Stimulated activated CD8-positive, alpha-beta memory T cell treated with anti-CD3 and anti-CD28 coated beads, Interleukin-7, amount 100 ng/mL, for 1 hour (primary cell): ENCODE results near the gene GPC6.

ENCODE experiments used
- DNase-seq, 2 donors: peaks; one replicate each; pipeline ENCODE4 v3.0.0-alpha.2; 2020; ENCODE audit warnings: low read depth in 2 of 2

GPC6 gene

GRCh38 chr13:93368718-93369117, 142.1 kb downstream of the GPC6 start:
- DNase-seq, result no peak

GRCh38 chr13:93372856-93373255, 146.2 kb downstream of the GPC6 start:
- DNase-seq, result no peak

- no peak for DNase-seq
These were observed 148.9 kb downstream of the GPC6 start for GRCh38 chr13:93375491-93375890.

GRCh38 chr13:93377196-93377595, 150.6 kb downstream of the GPC6 start:
- DNase-seq, result no peak

DNA sequence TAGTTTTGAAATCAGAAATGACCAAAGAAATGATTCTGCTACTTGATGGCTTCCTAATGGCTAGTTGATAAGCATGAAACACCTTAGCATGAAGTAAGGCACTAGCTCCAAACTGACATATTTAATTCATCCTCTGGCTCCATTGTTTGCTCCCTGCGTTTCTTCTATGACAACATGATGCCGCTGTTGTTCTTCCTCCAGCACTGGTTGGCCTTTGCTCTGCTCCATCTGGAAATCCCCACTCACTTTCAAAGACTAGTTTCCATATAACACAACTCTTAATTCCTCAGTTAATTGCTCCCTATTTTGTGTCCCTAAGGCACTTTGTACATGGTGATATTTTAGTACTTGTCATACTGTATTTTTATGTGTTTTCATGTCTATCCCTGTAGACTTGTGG, 151.6 kb downstream of the GPC6 start:
- DNase-seq, result no peak

GRCh38 chr13:93386116-93386515, 159.5 kb downstream of the GPC6 start:
- no peak for DNase-seq

- DNase-seq, result no peak
These were observed 162.1 kb downstream of the GPC6 start for GRCh38 chr13:93388701-93389100.

GRCh38 chr13:93397619-93398018, 171.0 kb downstream of the GPC6 start:
- no peak for DNase-seq

- DNase-seq, result no peak
These were observed 171.8 kb downstream of the GPC6 start for GRCh38 chr13:93398167-93399035.

GRCh38 chr13:93399212-93399611, 172.6 kb downstream of the GPC6 start:
- no peak for DNase-seq

DNA sequence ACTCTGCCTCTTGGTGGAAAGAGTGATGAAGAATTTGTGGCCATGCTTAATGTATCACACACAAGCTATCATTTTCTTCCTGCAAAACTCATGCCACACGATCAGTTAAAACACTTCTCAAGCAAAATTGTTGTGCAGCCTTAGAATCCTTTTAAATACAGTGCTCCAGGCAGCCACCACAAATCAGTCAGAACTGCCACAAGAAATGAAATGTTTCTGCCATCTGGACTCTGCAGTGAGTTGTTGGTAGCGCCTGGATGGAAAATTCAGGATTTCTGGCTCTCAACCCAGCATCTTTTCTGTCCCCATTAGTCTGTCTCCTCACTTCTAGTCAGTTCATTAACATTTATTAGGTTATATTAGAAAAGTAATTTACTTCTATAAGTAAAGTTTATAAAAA, 179.5 kb downstream of the GPC6 start:
- no peak for DNase-seq

- no peak for DNase-seq
These were observed 180.9 kb downstream of the GPC6 start for GRCh38 chr13:93407551-93407950.

DNA sequence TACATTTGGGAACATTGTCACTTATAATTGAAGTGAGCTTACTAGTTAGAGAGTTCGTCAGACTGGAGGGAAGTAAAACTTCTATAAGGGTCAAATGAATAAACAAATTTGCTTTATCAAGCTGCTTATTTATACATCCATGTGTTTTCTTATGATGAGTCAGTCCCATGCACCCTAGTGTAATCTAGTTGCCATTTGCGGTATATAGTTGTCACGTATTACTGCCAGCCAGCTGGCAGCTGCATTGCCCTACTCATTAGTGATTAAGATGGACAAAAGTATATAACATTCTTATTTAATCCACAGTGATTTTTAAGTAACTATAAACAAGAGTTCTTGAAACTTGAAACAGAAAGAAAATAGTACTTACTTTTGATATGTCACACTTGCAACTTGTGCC, 182.4 kb downstream of the GPC6 start:
- no peak for DNase-seq

DNA sequence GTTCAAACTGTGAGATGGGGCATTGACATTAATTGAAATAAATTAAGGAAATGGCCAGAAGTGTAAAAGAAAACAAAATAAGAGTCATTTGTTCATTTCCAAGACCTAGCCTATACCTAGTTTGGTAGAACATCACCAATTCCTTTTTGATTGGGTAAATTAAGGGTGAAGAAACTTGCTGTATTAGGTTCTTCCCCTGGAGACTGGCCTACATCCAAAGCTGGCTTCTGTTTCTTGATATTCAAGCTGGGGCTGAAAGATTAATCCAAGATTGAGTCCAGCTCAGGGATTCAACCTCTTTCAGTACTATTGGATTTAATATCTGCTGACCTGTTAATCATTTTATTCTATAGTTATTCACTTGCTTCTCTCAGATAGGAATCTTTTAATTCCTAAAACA, 183.2 kb downstream of the GPC6 start:
- DNase-seq, result no peak

- DNase-seq, result no peak
These were observed 184.6 kb downstream of the GPC6 start for GRCh38 chr13:93411186-93411680.

DNA sequence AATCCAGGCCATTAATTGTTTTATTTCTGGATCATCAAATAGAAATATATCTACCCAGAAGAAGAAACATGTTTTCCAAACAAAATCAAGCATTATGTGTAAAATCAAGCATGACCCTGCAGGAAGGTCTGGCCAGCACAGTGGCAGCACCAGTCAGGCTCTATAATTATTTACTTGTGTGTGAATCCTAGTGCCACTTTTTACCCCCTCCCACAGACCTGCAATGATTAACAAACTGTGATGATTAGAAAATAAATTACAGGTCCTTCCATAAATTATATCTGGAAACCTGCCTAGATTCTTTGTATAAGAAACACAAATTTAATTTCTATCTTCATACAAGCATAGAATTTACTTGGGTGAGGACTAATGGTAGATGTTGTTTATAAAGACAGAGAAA, 186.1 kb downstream of the GPC6 start:
- no peak for DNase-seq

DNA sequence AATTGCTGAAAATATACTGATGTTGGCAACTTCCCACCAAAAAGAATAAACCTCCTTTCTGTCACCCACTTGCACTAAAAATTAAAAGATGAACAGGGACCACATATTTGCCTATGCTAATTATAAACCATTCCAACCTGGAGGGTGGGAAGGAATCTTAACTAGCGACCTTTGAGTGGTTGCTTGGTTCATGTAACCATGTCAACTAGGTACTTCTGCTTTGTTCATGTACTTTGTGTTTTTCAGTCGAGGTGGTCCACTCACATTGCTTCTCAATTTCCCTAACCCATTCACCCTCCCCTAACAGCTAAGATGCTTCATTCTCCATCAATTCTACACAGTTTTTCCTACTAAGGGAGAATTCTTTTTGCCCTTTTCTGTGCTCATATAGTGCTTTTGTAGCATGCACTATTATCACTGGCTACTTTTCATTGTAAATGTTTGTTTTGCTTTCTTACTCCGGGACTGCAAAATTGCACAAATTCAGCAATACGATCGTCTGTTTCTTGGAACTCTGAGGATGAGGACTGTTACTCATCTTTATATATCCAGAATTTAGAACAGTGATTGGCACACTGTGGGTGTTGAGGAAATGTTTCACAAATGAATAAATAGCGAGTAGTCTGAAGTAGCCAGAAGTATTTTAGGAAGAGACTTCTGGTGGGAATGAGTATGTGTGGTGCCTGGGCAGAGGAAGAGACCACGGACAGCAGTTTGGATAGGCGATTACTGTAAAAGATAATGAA, 187.5 kb downstream of the GPC6 start:
- no peak for DNase-seq

DNA sequence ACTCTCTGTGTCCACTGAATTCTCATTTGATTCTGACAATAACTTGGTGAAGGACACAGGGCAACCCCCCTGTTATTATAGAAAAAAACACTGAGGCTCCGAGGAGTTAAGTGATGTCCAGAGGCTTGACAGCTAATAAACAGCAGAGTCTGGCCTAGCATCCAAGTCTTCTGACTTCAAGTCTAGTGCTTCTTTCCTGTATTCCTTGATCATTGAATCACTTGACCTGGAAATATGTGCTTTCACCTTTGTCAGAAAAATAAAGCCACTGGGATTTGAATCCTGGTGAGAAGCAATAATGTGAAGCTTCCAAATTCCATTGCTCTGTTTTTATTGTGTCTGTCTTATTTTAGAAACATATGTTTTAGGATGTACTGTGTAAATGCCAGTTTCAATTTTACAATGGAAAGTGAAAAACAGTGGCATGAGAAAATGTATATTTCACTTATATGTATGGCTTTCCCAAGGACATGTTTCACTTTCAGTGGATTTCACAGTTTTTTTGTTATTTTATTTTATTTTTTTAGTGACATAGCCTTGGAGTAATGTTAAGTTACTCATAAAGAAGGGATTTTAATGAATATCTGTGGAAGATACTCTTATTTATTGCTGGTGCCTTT, 190.2 kb downstream of the GPC6 start:
- no peak for DNase-seq

DNA sequence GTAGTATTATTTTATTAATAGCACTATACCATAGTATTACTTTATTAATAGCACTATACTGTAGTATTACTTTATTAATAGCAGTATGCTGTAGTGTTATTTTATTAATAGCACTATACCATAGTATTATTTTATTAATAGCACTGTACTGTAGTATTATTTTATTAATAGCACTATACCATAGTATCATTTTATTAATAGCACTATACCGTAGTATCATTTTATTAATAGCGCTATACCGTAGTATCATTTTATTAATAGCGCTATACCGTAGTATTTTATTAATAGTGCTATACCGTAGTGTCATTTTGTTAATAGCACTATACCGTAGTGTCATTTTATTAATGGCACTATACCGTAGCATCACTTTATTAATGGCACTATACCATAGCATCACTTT, 191.8 kb downstream of the GPC6 start:
- DNase-seq, result no peak

GRCh38 chr13:93420206-93420605, 193.6 kb downstream of the GPC6 start:
- DNase-seq, result no peak

DNA sequence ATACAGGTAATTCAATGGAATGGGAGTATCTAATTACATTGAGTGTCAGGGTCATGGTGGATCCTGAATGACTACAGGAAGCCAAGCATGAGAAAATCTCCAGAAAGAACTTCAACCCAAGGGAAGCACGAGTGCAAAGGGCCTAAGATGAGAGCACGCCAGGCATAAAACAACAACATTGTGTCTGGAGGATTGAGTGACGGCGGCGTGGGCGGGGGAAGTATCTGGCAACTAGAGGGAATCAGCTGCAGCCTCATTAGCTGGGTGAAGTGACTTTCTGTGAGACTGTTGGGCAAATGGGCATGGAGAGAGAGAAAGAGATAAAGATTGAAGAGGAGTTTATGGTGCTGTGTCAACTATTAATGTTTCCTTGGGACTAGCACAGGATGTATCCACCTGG, 194.3 kb downstream of the GPC6 start:
- no peak for DNase-seq

DNA sequence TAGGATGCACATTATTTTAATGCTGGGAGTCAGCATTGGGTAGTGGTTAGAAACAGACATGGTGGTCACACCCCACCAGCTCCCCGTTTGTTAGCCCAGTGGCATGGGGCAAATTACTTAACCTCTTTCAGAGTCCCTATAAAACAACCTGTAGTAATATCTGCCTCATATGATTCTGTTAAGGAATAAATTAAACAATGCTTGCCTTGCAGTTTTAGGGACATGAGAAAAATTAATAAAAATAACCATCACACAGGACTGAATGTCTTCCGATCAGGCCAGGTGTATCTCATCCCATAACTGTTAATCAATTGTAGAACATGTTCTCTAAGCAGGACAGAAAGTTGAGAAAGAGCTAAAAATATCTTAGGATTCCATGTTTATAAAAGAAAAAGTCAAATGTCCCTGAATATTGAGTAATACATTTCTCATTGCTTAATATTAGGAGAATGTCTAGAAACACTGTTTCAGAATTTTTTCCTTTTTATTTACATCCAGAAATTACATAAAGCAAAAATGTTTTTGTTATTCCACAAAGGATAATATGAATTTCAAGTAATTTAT, 196.5 kb downstream of the GPC6 start:
- DNase-seq, result no peak
